SK-N-SH (cell line): ENCODE measurements around the gene RCN2. TPM values are rescaled to one million over a fixed set of nuclear protein-coding genes. Genes with fewer than 3 reads are reported as not detected.
"Not testable (repeated sequence)": the region's sequence is repeated elsewhere in the genome, so short reads cannot be mapped to it uniquely, and the experiment has no call there.

Experiments used
- CTCF ChIA-PET: fragments of 300-600, 350-600 bp; formaldehyde crosslinking; extraction: SDS; loops from one replicate; lab custom pipeline; 2021; lab: Yijun Ruan, JAX
- POLR2A ChIA-PET: fragments of 350-600 bp; sonication (Branson Sonifier 250); formaldehyde crosslinking; extraction: SDS; loops from one replicate; lab custom pipeline; 2020; ENCODE audit warnings: antibody characterized with exemption, inconsistent platforms; lab: Yijun Ruan, JAX
- DNase-seq: peaks from one replicate; pipeline ENCODE4 v3.0.0; 2012
- H2AFZ ChIP-seq: fragments of 200-600 bp; sonication (generic); 2 replicates; pipeline ENCODE4 v1.8.1; 2016; ENCODE audit warnings: antibody characterized with exemption, mild to moderate bottlenecking, low read depth
- H3F3A ChIP-seq: fragments of 200-600 bp; sonication (generic); replicated peaks from 2 replicates; pipeline ENCODE3; 2016; ENCODE audit warnings: antibody characterized with exemption, mild to moderate bottlenecking; ENCODE audit not compliant: insufficient read depth
- H3K27ac ChIP-seq, 2 experiments: fragments of 200-500 bp in 1 of 2; fragments of 200-600 bp in 1 of 2; sonication (Bioruptor generic) in 1 of 2; sonication (generic), shearing (Covaris generic) in 1 of 2; 2 replicates each; pipeline versions ENCODE4 v1.5.1 to v1.6.1; 2014 to 2016; ENCODE audit warnings: low read depth in 2 of 2, inconsistent platforms in 1 of 2, low read length in 1 of 2, mild to moderate bottlenecking in 1 of 2, mixed read lengths in 1 of 2
- H3K27me3 ChIP-seq: fragments of 200-600 bp; sonication (generic), shearing (Covaris generic); 2 replicates; pipeline ENCODE4 v1.6.1; 2016; ENCODE audit warnings: mixed run types; ENCODE audit not compliant: insufficient read depth
- H3K36me3 ChIP-seq, 2 experiments: fragments of 200-500 bp in 1 of 2; fragments of 200-600 bp in 1 of 2; sonication (Bioruptor generic) in 1 of 2; sonication (generic) in 1 of 2; replicated peaks in 1 of 2; 2 replicates each; pipeline versions ENCODE3 to v1.5.1; 2014 to 2016; ENCODE audit warnings: low read length in 1 of 2, mild to moderate bottlenecking in 1 of 2; ENCODE audit not compliant: insufficient read depth in 2 of 2, control insufficient read depth in 1 of 2
- H3K4me1 ChIP-seq, 2 experiments: fragments of 200-500 bp in 1 of 2; fragments of 200-600 bp in 1 of 2; sonication (Bioruptor generic) in 1 of 2; sonication (generic), shearing (Covaris generic) in 1 of 2; 2 replicates each; pipeline versions ENCODE4 v1.5.1 to v1.6.1; 2014 to 2016; ENCODE audit warnings: low read depth in 1 of 2, low read length in 1 of 2, mixed run types in 1 of 2; ENCODE audit not compliant: insufficient read depth in 2 of 2, control insufficient read depth in 1 of 2
- H3K4me2 ChIP-seq: fragments of 200-600 bp; sonication (generic), shearing (Covaris generic); 2 replicates; pipeline ENCODE4 v1.6.1; 2017; ENCODE audit warnings: mixed run types
- H3K4me3 ChIP-seq, 2 experiments: fragments of 200-500 bp in 1 of 2; fragments of 200-600 bp in 1 of 2; sonication (Bioruptor generic) in 1 of 2; sonication (generic), shearing (Covaris generic) in 1 of 2; 2 replicates each; pipeline versions ENCODE4 v1.5.1 to v1.8.1; 2014 to 2016; ENCODE audit warnings: low read depth in 2 of 2, inconsistent platforms in 1 of 2, low read length in 1 of 2, mild to moderate bottlenecking in 1 of 2, mixed read lengths in 1 of 2, moderate library complexity in 1 of 2
- H3K79me2 ChIP-seq: fragments of 200-600 bp; sonication (generic); 2 replicates; pipeline ENCODE4 v1.8.1; 2017; ENCODE audit warnings: mild to moderate bottlenecking; ENCODE audit not compliant: insufficient read depth
- H3K9ac ChIP-seq: fragments of 200-600 bp; sonication (generic); 2 replicates; pipeline ENCODE4 v1.6.1; 2017; ENCODE audit warnings: mixed run types
- H3K9me2 ChIP-seq: fragments of 200-600 bp; sonication (generic); 2 replicates; pipeline ENCODE4 v1.6.1; 2017; ENCODE audit warnings: mixed run types
- H3K9me3 ChIP-seq: fragments of 200-600 bp; sonication (generic); 2 replicates; pipeline ENCODE4 v1.6.1; 2017; ENCODE audit warnings: mixed run types, mild to moderate bottlenecking, moderate library complexity
- H4K20me1 ChIP-seq: fragments of 200-600 bp; sonication (generic); 2 replicates; pipeline ENCODE4 v1.6.1; 2017; ENCODE audit warnings: mild to moderate bottlenecking, mixed run types; ENCODE audit not compliant: insufficient read depth
- CHD2 ChIP-seq: fragments of 150-350 bp; IDR thresholded peaks from 2 replicates; pipeline ENCODE4 v1.6.1; 2018; ENCODE audit warnings: low read length; ENCODE audit not compliant: partially characterized antibody
- ELF1 ChIP-seq: IDR thresholded peaks from 2 replicates; pipeline ENCODE4 v1.4.0; 2012
- EP300 ChIP-seq, 2 experiments: IDR thresholded peaks; 2 replicates each; pipeline versions ENCODE4 v1.4.0 to v1.6.1; 2012; ENCODE audit warnings: borderline replicate concordance in 1 of 2, low read depth in 1 of 2, low read length in 1 of 2
- FOSL2 ChIP-seq: IDR thresholded peaks from 2 replicates; pipeline ENCODE4 v1.4.0; 2012; ENCODE audit warnings: low read depth, mild to moderate bottlenecking, moderate library complexity, borderline replicate concordance
- FOXJ3 ChIP-seq: sonication (generic); formaldehyde crosslinking; IDR thresholded peaks from 2 replicates; pipeline ENCODE4 v1.5.1; 2020; ENCODE audit warnings: mild to moderate bottlenecking, missing genetic modification reagents
- GATA2 ChIP-seq: sonication (generic); formaldehyde crosslinking; IDR thresholded peaks from 2 replicates; pipeline ENCODE4 v1.5.0; 2020; ENCODE audit warnings: mild to moderate bottlenecking, missing genetic modification reagents
- JUND ChIP-seq: IDR thresholded peaks from 2 replicates; pipeline ENCODE4 v1.4.0; 2012
- NFIC ChIP-seq: IDR thresholded peaks from 2 replicates; pipeline ENCODE4 v1.4.0; 2012; ENCODE audit warnings: borderline replicate concordance
- NRF1 ChIP-seq: IDR thresholded peaks from 2 replicates; pipeline ENCODE4 v1.6.1; 2012; ENCODE audit warnings: low read depth, mild to moderate bottlenecking, low read length
- RCOR1 ChIP-seq: fragments of 150-350 bp; IDR thresholded peaks from 2 replicates; pipeline ENCODE4 v1.6.1; 2017; ENCODE audit warnings: antibody characterized with exemption, low read length
- RFX5 ChIP-seq: IDR thresholded peaks from 2 replicates; pipeline ENCODE4 v1.6.1; 2012; ENCODE audit warnings: mild to moderate bottlenecking, improper control_type of control experiment, low read length
- RXRA ChIP-seq: IDR thresholded peaks from 2 replicates; pipeline ENCODE4 v1.4.0; 2012; ENCODE audit warnings: low read depth, mild to moderate bottlenecking, borderline replicate concordance
- SIN3A ChIP-seq: IDR thresholded peaks from 2 replicates; pipeline ENCODE4 v1.6.1; 2012; ENCODE audit warnings: low read depth, mild to moderate bottlenecking, low read length, moderate library complexity, borderline replicate concordance
- SMC3 ChIP-seq: IDR thresholded peaks from 2 replicates; pipeline ENCODE4 v1.6.1; 2012; ENCODE audit warnings: low read depth, low read length, improper control_type of control experiment
- TAF1 ChIP-seq: IDR thresholded peaks from 2 replicates; pipeline ENCODE4 v1.6.1; 2012; ENCODE audit warnings: low read depth, mild to moderate bottlenecking, low read length, moderate library complexity, borderline replicate concordance
- TCF12 ChIP-seq: IDR thresholded peaks from 2 replicates; pipeline ENCODE4 v1.4.0; 2012
- YY1 ChIP-seq: IDR thresholded peaks from 2 replicates; pipeline ENCODE4 v1.4.0; 2012; ENCODE audit warnings: low read depth, mild to moderate bottlenecking
- WGBS: methylation state at CpG from one replicate; pipeline ENCODE4 v1.1.6; 2017; ENCODE audit warnings: low lambda C conversion rate; 5-methylcytosine and 5-hydroxymethylcytosine counted together
- polyA plus RNA-seq, 3 experiments: library from polyadenylated mRNA; depleted of rRNA; stranded (reverse); fragments of >200 nt; gene quantifications; 2 replicates each; pipeline ENCODE4 v1.2.3, GENCODE V29; 2012
- TF ChIP-seq, protein P1 (sequence below): fragments of 200-600 bp; sonication (generic); IDR thresholded peaks from 2 replicates; pipeline ENCODE4 v1.6.1; 2017; ENCODE audit warnings: antibody characterized with exemption, mild to moderate bottlenecking, moderate library complexity
- TF ChIP-seq, protein P2 (sequence below): fragments of 150-350 bp; IDR thresholded peaks from 2 replicates; pipeline ENCODE4 v1.6.1; 2017; ENCODE audit warnings: antibody characterized with exemption, low read length, low read depth, borderline replicate concordance
- TF ChIP-seq, protein P3 (sequence below): IDR thresholded peaks from 2 replicates; pipeline ENCODE4; 2012
- TF ChIP-seq, protein P4 (sequence below): IDR thresholded peaks from 2 replicates; pipeline ENCODE4 v1.4.0; 2012; ENCODE audit warnings: low read depth

RCN2 gene
- polyA plus RNA-seq, 1 of the 3 experiments (the other 2 are of a cell fraction), result 78.6 TPM

DNA sequence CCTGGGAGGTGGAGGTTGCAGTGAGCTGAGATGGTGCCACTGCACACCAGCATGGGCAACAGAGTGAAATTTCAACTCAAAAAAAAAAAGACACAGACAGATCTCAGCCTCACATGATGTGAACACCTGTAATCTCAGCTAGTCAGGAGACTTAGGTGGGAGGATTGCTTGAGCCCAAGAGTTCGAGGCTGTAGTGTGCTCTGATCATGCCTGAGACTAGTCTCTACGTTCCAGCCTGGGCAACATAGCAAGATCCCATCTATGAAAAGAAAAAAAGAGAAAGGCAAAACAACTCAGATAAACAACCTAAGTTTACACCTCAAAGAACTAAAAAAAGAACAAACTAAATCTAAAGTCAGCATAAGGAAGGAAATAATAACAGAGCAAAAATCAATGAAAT, 37.4 kb upstream of the RCN2 start (continued):
- TF ChIP-seq FOXJ3 (CRISPR knock-in tag) (no peak), SIN3A (no peak), CHD2 (no peak), JUND (no peak), EP300 (IDR thresholded peaks at IDR 0.05; ENCODE audit: borderline replicate concordance in 1 of 2, low read depth in 1 of 2, low read length in 1 of 2) (no peak), RFX5 (no peak), ELF1 (no peak), YY1 (no peak)
- TF ChIP-seq, protein P1, sequence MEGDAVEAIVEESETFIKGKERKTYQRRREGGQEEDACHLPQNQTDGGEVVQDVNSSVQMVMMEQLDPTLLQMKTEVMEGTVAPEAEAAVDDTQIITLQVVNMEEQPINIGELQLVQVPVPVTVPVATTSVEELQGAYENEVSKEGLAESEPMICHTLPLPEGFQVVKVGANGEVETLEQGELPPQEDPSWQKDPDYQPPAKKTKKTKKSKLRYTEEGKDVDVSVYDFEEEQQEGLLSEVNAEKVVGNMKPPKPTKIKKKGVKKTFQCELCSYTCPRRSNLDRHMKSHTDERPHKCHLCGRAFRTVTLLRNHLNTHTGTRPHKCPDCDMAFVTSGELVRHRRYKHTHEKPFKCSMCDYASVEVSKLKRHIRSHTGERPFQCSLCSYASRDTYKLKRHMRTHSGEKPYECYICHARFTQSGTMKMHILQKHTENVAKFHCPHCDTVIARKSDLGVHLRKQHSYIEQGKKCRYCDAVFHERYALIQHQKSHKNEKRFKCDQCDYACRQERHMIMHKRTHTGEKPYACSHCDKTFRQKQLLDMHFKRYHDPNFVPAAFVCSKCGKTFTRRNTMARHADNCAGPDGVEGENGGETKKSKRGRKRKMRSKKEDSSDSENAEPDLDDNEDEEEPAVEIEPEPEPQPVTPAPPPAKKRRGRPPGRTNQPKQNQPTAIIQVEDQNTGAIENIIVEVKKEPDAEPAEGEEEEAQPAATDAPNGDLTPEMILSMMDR, result no peak

DNA sequence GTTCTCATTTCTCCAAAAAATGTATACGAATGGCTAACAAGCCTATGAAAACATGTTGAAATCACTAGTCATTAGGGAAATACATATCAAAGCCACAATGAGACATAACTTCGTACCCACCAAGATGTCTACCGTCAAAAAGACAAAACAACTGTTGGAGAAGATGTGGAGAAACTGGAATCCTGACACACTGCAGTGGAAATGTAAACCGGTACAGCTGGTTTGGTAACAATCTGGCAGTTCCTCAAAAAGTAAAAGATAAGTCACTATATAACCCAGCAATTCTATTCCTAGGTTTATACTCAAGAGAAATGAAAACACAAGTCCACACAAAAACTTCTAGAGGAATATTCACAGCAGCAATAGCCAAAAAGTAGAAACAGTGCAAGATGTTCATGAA, 33.4 kb upstream of the RCN2 start:
- Histone ChIP-seq H3K4me2 (no peak overlapping the region), H3F3A (peaks cover 7% of the 10 kb centered on the region), H3K27ac (no peak overlapping the region), H3K79me2 (peaks cover 41% of the 10 kb centered on the region), H3K4me1 (0 out of 4 replicates have a peak, but pooled peaks cover 0 to 1% of the 10 kb centered on the region in 2 experiments), H2AFZ (no peak overlapping the region), H3K9me3 (no peaks in the 10 kb centered on the region), H3K9me2 (no peaks in the 10 kb centered on the region), H3K27me3 (no peaks in the 10 kb centered on the region), H3K4me3 (no peak overlapping the region), H3K9ac (no peak overlapping the region), H3K36me3 (no peaks in the 10 kb centered on the region), H4K20me1 (no peaks in the 10 kb centered on the region)
- ChIA-PET CTCF (interaction anchor here (1.4 kb wide), 1 partner anchor 31 kb away, joined by 4 read pairs; no protein-coding TSS in a partner anchor), POLR2A (no interaction called here)
- no peak for DNase-seq
- no peak for TF ChIP-seq NFIC
- no peak for TF ChIP-seq TCF12
- no peak for TF ChIP-seq FOSL2
- no peak for TF ChIP-seq TAF1
- TF ChIP-seq, protein P2, sequence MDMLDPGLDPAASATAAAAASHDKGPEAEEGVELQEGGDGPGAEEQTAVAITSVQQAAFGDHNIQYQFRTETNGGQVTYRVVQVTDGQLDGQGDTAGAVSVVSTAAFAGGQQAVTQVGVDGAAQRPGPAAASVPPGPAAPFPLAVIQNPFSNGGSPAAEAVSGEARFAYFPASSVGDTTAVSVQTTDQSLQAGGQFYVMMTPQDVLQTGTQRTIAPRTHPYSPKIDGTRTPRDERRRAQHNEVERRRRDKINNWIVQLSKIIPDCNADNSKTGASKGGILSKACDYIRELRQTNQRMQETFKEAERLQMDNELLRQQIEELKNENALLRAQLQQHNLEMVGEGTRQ, result no peak
- TF ChIP-seq GATA2 (CRISPR knock-in tag), result no peak
- no peak for TF ChIP-seq RCOR1
- no peak for TF ChIP-seq NRF1
- TF ChIP-seq, protein P3, sequence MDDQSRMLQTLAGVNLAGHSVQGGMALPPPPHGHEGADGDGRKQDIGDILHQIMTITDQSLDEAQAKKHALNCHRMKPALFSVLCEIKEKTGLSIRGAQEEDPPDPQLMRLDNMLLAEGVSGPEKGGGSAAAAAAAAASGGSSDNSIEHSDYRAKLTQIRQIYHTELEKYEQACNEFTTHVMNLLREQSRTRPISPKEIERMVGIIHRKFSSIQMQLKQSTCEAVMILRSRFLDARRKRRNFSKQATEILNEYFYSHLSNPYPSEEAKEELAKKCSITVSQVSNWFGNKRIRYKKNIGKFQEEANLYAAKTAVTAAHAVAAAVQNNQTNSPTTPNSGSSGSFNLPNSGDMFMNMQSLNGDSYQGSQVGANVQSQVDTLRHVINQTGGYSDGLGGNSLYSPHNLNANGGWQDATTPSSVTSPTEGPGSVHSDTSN, result no peak
- no peak for TF ChIP-seq SMC3
- TF ChIP-seq, protein P4, sequence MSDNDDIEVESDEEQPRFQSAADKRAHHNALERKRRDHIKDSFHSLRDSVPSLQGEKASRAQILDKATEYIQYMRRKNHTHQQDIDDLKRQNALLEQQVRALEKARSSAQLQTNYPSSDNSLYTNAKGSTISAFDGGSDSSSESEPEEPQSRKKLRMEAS, result no peak
- TF ChIP-seq RFX5, result no peak
- TF ChIP-seq RXRA, result no peak
- TF ChIP-seq, protein P1, result no peak
- TF ChIP-seq YY1, result no peak
- TF ChIP-seq JUND, result no peak
- WGBS, result 93% methylated on average over 4 of the region's 4 CpGs

DNA sequence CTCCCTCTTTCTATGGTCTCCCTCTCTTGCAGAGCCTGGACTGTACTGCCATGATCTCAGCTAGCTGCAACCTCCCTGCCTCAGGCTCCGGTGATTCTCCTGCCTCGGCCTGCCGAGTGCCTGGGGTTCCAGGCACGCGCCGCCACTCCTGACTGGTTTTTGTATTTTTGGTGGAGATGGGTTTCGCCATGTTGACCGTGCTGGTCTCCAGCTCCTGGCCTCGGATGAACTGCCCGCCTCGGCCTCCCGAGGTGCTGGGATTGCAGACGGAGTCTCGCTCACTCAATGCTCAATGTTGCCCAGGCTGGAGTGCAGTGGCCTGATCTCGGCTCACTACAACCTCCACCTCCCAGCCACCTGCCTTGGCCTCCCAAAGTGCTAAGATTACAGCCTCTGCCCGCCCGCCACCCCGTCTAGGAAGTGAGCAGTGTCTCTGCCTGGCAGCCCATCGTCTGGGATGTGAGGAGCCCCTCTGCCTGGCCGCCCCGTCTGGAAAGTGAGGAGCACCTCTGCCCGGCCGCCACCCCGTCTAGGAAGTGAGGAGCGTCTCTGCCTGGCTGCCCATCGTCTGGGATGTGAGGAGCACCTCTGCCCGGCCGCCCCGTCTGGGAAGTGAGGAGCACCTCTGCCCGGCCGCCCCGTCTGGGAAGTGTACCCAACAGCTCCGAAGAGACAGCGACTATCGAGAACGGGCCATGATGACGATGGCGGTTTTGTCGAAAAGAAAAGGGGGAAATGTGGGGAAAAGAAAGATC, 32.2 kb upstream of the RCN2 start:
- H3K4me2 ChIP-seq, H3K27me3 ChIP-seq, POLR2A ChIA-PET, H3K9me3 ChIP-seq, H4K20me1 ChIP-seq, H3K9me2 ChIP-seq, DNase-seq, H3K36me3 ChIP-seq, H2AFZ ChIP-seq, H3K9ac ChIP-seq, H3K4me3 ChIP-seq, H3K27ac ChIP-seq: not testable (repeated sequence)
- Histone ChIP-seq H3F3A (peaks cover 19% of the 10 kb centered on the region), H3K79me2 (peaks cover 31% of the 10 kb centered on the region; the same call in 1 of the 2 replicates), H3K4me1 (peaks cover 4 to 14% of the 10 kb centered on the region in 2 experiments; a peak in 3 of 4 replicates)
- WGBS, result 96% methylated on average over 34 of the region's 39 CpGs
- CTCF ChIA-PET, result interaction anchor here (1.4 kb wide), 1 partner anchor 32 kb away, joined by 4 read pairs; no protein-coding TSS in a partner anchor
